GM19025 (cell line): ENCODE data around the gene GPR3.
"Not testable (repeated sequence)": the region's sequence is repeated elsewhere in the genome, so short reads cannot be mapped to it uniquely, and the experiment has no call there.

ENCODE experiments used
- ATAC-seq: cut with Tn5 transposase; IDR thresholded peaks from one replicate; pipeline ENCODE4 v1.9.1; 2021; ENCODE audit warnings: mild to moderate bottlenecking, low read depth, moderate library complexity; ENCODE audit not compliant: unreplicated experiment

Gene GPR3

GRCh38 chr1:27377760-27378495 is 14.5 kb upstream of the GPR3 start:
- no peak for ATAC-seq

GRCh38 chr1:27379564-27380122 is 12.8 kb upstream of the GPR3 start:
- ATAC-seq: no peak

- ATAC-seq: no peak
Observed at GRCh38 chr1:27380224-27380623, 12.2 kb upstream of the GPR3 start.

- ATAC-seq: no peak
Observed at GRCh38 chr1:27380766-27381733, 11.4 kb upstream of the GPR3 start.

- ATAC-seq: no peak
Observed at GRCh38 chr1:27381969-27382762, 10.3 kb upstream of the GPR3 start.

GRCh38 chr1:27383039-27383605 is 9.3 kb upstream of the GPR3 start, which contains the start of gene CD164L2:
TSS of gene CD164L2 (minus strand) at chr1:27383333. CDS start at chr1:27383239, 94 bp downstream.
- ATAC-seq: no peak

GRCh38 chr1:27383661-27384060 is 8.8 kb upstream of the GPR3 start:
- no peak for ATAC-seq

GRCh38 chr1:27384797-27385196 is 7.6 kb upstream of the GPR3 start:
- ATAC-seq: not testable (repeated sequence)

GRCh38 chr1:27388337-27389005 is 4.0 kb upstream of the GPR3 start:
- no peak for ATAC-seq

GRCh38 chr1:27391511-27392095 is 819 bp upstream of the GPR3 start:
- ATAC-seq: no peak

GRCh38 chr1:27392778-27393635 is 585 bp downstream of the GPR3 start:
- ATAC-seq: no peak

GRCh38 chr1:27393641-27394281 is 1.3 kb downstream of the GPR3 start:
- no peak for ATAC-seq

- ATAC-seq: no peak
Observed at GRCh38 chr1:27394282-27394658, 1.8 kb downstream of the GPR3 start.

GRCh38 chr1:27394925-27395324 is 2.5 kb downstream of the GPR3 start:
- no peak for ATAC-seq

- no peak for ATAC-seq
Observed at GRCh38 chr1:27395441-27396195, 3.2 kb downstream of the GPR3 start.

- ATAC-seq: no peak
Observed at GRCh38 chr1:27397110-27397509, 4.7 kb downstream of the GPR3 start.

GRCh38 chr1:27397749-27398148 is 5.3 kb downstream of the GPR3 start:
- no peak for ATAC-seq
